Hematopoietic multipotent progenitor cell treated with erythropoietin and hydrocortisone succinate and interleukin-3 and kit ligand, for 15 days (in vitro differentiated cells): ENCODE data around the gene CUL4A.

Experiments
- DNase-seq: peaks from one replicate; pipeline ENCODE4 v3.0.0-alpha.2; 2015; ENCODE audit warnings: low spot score

The CUL4A gene

DNA sequence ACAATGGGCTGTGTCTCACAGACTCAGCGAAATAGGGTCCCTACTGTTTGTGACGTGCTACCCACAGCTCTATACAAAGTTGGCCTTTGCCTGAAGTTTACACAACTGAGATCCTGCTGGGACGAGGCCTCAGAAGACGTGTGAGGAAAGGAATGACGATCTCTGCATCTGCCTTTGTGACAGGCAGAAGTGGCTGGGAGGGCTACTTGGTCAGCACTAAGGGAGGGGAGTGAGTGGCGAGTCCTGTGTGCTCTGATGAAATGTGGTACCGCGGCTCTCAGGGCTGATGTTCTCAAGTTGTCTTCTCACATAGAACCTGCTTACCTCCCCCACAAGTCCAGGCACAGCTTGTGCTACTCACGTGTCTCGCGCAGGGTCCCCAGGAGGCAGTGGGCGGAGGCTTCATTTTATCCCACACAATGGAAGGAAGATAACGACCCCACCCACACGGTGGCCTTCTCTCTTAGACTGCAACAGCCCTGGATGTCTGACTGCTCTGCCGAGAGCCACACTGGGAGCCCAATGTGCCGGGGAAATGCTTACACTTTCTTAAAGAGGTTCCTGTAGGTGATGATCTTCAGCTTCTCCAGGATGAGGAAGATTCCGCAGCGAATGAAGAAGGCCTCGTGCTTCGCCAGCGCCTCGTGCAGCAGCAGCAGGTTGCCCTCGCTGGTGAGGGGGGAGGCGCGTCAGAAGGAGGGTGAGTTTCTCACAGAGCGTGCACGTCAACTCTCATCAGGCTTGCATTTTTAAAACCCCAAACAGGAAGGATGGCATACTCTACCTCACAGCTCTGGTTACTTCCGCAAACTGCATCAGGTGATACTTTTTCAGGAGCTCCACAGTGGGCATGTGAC lies 29.8 kb upstream of the CUL4A start:
- DNase-seq: no peak

GRCh38 chr13:113182046-113182445 lies 27.4 kb upstream of the CUL4A start:
- DNase-seq: no peak

DNA sequence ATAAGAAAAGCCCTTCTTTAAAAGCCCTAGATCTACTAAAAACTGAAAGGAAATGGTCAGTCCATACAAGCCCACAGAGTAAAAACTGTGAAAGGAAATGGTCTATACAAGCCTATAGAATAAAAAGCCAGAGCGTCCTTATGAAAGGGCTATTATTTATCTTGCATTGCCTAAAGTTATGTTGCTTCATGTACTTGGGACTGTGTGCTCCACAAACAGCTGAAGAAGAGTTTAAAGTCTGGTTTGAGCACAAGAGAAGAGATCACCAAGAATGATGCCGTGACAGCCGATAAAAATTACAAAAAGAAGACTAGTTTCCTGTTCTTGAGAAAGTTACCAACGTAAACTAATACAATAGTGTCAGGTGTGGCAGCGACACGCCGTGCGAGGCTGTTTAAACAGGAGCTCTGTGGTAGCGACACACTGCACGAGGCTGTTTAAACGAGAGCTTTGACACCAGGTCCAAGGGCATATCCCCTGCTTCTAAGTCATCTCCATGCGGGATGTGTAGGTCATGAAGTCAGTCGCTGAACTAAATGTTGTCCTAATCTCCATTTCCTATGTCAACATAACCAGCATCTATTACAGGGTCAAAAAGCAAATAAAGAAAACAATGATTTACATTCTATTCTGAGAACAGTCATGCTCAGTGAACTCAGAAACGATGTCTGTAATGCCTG lies 25.8 kb upstream of the CUL4A start:
- no peak for DNase-seq

GRCh38 chr13:113184568-113185440 lies 24.6 kb upstream of the CUL4A start:
- DNase-seq: no peak

DNA sequence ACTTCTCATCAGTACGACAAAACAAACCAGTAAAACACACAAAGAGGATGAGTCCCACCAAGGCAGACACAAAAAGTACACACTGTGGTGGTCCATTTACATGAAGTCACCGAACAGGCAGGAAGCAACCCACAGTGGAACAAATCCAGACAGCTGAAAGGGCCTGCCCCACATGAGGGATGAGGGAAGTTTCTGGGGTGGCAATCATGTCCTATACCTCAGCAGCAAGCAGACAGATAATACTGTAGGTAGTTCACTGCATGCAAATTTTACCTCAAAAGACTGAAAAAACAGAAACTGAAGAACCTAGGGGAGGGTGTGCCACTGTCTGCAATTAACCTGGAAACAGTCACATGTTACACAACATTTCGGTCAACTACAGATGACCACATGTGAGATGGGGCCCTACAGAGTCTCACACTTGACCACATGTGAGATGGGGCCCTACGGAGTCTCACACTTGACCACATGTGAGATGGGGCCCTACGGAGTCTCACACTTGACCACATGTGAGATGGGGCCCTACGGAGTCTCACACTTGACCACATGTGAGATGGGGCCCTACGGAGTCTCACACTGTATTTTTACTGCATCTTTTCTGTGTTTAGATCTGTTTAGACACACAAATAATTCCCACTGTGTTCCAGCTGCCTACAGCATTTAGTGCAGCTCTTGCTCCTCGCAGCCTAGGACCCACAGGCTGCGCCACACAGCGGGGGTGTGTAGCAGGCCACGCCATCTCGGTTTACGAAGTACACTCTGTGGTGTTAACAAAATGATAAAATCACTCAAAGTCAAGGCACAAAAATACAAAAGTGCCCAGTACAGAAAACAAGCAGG lies 23.1 kb upstream of the CUL4A start:
- no peak for DNase-seq

- DNase-seq: peak; percentile 89
Observed at GRCh38 chr13:113187263-113187669, 22.1 kb upstream of the CUL4A start.

GRCh38 chr13:113187883-113188665 lies 21.3 kb upstream of the CUL4A start:
- no peak for DNase-seq

GRCh38 chr13:113190181-113190580 lies 19.2 kb upstream of the CUL4A start:
- DNase-seq: no peak

GRCh38 chr13:113192279-113192678 lies 17.1 kb upstream of the CUL4A start:
- no peak for DNase-seq

DNA sequence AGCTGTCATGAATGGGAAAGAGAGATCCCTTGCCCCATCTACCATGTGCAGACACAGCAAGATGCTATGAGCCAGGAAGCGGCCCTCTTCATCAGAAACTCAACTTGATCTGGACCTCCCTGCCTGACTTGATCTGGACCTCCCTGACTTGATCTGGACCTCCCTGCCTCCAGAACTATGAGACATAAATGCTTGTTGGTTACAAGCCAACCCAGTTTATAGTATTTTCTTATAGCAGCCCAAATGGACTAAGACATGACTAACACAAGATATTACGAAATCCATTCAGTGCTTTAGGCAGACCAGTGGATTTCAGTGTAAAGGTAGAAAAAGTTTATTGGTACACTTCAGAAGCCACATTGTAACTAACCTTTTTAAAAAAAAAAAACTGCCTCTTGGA lies 16.5 kb upstream of the CUL4A start:
- no peak for DNase-seq

- DNase-seq: no peak
Observed at GRCh38 chr13:113195360-113195759, 14.1 kb upstream of the CUL4A start.

DNA sequence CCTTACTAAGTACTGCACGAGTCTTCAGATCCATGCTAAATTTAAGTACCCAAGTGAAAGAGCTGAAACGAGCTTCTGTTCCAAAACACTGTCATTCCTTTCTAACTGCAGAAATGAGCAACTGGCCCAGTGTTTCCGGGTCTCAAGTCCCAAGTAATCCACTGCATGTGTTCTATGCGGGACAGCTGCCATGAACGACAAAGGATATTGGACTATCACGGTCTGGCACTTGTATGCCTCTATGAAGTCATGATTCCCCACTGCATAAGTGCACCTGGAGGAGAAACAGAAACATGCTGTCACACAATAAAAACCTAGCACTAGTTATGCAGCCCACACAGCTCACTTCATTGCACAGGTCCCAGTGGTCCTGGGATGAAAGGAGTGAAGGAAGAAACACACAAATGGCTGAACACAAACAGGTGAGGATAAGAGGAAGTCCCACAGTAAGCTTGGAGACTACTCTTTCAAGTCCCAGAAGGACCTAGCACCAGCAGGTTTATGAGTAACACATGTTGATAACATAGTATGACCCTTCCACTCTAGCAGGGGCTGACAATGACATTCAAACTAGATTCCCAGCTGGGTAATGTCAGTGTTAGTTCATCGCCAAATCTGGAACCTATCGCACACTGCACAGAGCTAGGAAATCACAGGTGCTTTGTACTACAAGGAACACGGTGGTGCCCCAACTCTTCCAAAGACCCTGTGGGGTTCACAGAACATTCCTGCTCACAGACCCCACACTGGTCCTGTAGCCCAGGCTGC lies 12.3 kb upstream of the CUL4A start:
- DNase-seq: no peak

DNA sequence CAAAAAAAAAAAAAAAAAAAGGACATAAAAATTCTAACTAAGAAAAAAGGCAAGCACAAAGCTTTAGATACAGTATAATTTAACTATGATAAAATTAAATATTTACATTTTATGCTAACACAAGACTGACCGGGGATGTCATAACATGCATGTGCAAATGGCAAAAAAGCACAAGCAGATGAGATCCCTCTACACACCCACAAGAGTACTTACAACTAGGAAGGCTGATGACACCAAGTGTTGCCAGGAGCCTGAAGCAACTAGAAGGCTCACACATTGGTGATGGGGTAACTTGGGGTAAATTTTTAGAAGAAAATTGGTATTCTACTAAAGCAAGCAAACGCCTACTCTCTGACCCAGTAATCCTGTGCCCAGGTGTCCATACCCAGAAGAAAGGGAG lies 7.6 kb upstream of the CUL4A start:
- DNase-seq: no peak

DNA sequence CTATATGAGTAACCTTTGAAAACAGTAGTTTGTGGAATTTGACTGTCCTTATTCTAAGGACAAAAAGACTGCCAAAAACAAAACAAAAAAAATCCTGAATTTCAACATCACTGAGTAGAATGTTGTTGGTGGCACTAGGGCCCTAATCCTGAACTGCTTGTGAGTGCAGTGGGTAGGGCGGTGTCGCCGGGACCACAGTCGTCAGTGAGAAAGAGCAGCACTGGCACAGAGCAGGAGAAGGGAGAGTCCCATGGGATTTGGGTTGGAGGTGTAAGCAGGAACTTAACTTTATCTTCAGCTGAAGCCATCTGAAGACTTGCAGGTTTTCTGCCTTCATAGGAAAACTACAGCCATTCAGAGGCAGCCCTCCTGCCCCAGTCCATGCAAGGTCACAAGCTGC lies 6.5 kb upstream of the CUL4A start:
- no peak for DNase-seq

- DNase-seq: no peak
Observed at GRCh38 chr13:113203507-113204377, 5.7 kb upstream of the CUL4A start.

GRCh38 chr13:113204378-113204734 lies 5.1 kb upstream of the CUL4A start:
- no peak for DNase-seq

GRCh38 chr13:113205428-113205931 lies 3.9 kb upstream of the CUL4A start:
- no peak for DNase-seq

DNA sequence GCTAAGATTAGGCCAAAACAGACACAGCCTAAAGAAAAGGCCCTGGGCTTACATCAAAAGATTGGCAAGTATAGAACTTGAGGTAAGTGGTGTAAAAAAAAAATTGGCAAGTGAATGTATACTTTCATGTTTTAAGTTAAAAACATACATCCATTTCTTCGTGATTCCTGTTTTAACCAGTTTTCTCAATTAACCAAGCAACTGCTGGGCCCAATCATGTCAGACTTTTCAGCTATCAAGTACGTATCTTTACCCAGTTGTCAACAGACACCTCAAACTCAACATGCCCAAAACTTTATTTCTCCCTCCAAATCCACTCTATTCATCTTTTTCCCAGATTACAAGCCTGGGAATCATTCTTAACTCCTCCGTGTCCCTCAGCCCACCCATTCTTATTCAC lies 2.0 kb upstream of the CUL4A start:
- no peak for DNase-seq

DNA sequence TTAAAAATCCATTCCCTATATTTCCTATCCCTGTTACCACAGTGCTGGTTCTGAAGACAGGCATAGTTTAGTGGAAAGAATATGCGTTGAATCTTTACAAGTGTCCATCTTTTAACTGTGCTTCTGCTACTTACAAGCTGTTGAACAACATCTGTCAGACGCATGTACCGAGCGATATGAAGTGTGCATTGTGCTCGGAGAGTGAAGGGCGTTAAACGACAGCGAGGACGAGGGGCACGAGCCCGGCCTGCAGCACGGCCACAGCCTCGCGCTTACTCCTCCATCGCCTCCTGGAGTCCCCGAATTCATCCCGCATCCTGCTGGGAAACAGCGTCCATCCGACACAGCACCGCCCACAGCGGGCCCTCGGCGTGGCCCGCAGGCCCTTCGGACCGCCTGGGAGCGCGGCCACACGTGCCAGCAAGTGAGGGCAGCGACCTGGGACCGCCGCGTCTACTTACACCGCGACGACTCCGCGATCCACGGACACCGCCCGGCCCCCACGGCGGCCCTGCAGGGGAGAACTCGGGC lies 1.5 kb upstream of the CUL4A start:
- peak; percentile 40 for DNase-seq
